ENCODE data around the gene SORCS2. TPM values are rescaled to one million over a fixed set of nuclear protein-coding genes. Genes with fewer than 3 reads are reported as not detected.

The SORCS2 gene
- total and polyA plus RNA-seq, 2 of the 8 experiments (the other 6 are each of a cell fraction or from before 2014, with no cell fraction given) = 0.36 to 1.8 TPM

GRCh38 chr4:7217039-7217438 lies 24.7 kb downstream of the SORCS2 start:
- H2BK15ac ChIP-seq (ENCODE audit: low read length) = no peak overlapping the region
- H2AFZ ChIP-seq (ENCODE audit: low read length) = no peak overlapping the region
- H3K18ac ChIP-seq (ENCODE audit: extremely low read depth, low read length) = no peak overlapping the region
- no peaks in the 10 kb centered on the region for H3K36me3 ChIP-seq (ENCODE audit: control insufficient read depth in 2 of 4, insufficient read depth in 4 of 4, low read length in 3 of 4)
- DNase-seq (ENCODE audit: low read depth in 1 of 2, low spot score in 2 of 2) (no peak), FAIRE-seq (no peak)
- H4K8ac ChIP-seq (ENCODE audit: extremely low read depth, insufficient read depth, low read length) = no peak overlapping the region
- H3K56ac ChIP-seq (replicated peaks; ENCODE audit: insufficient read length, low read depth, low read length) = no peak overlapping the region
- no peak overlapping the region for H2BK5ac ChIP-seq (ENCODE audit: low read depth, low read length)
- ChIA-PET POLR2A (ENCODE audit: partially characterized antibody) (no interaction called here), CTCF (ENCODE audit: partially characterized antibody) (no interaction called here)
- no peak overlapping the region for H2BK12ac ChIP-seq (ENCODE audit: low read depth, low read length)
- H2AK5ac ChIP-seq (ENCODE audit: low read depth, low read length) = no peak overlapping the region
- no peak overlapping the region for H3K4me2 ChIP-seq (ENCODE audit: insufficient read depth in 1 of 2, low read depth in 2 of 2, low read length in 2 of 2)
- H3K4me3 ChIP-seq (ENCODE audit: extremely low read depth in 1 of 4, insufficient read depth in 2 of 4, low read depth in 3 of 4, low read length in 4 of 4) = no peak overlapping the region
- H3K79me1 ChIP-seq (ENCODE audit: low read depth, low read length) = no peaks in the 10 kb centered on the region
- no peak overlapping the region for H3K9ac ChIP-seq (replicated peaks in 1 of 4; ENCODE audit: extremely low read depth in 1 of 4, low read depth in 3 of 4, low read length in 3 of 4)
- no peaks in the 10 kb centered on the region for H3K79me2 ChIP-seq (ENCODE audit: control insufficient read depth in 1 of 2, insufficient read depth in 2 of 2, low read length in 2 of 2)
- H3K23me2 ChIP-seq (ENCODE audit: low read depth, low read length) = no peaks in the 10 kb centered on the region
- H3K23ac ChIP-seq (ENCODE audit: insufficient read length) = no peak overlapping the region
- peaks cover 0 to 3% of the 10 kb centered on the region in 2 experiments for H4K20me1 ChIP-seq (replicated peaks in 1 of 2; ENCODE audit: control insufficient read depth in 1 of 2, insufficient read depth in 2 of 2, low read length in 2 of 2)
- peaks cover 0 to 3% of the 10 kb centered on the region in 2 experiments; a peak in 1 of 4 replicates for H3K9me3 ChIP-seq (ENCODE audit: insufficient read depth in 2 of 2, low read depth in 1 of 2, low read length in 1 of 2)
- H4K91ac ChIP-seq (replicated peaks; ENCODE audit: insufficient read length, low read length) = no peak overlapping the region
- WGBS, 2 experiments (ENCODE audit: extremely low coverage in 1 of 2, insufficient coverage in 1 of 2, insufficient read length in 1 of 2, insufficient replicate concordance in 2 of 2, low coverage in 1 of 2, low lambda C conversion rate in 2 of 2, missing lambda C conversion rate in 1 of 2) = 90% methylated on average over 9 of the region's 9 CpGs; no CpG with 5 or more reads in 1 of the 2 experiments
- H4K5ac ChIP-seq (ENCODE audit: insufficient read length, low read depth, low read length) = no peak overlapping the region
- H3K14ac ChIP-seq (ENCODE audit: insufficient read length) = no peak overlapping the region
- H3K4me1 ChIP-seq (replicated peaks in 1 of 4; ENCODE audit: control insufficient read depth in 3 of 4, insufficient read depth in 4 of 4, low read length in 3 of 4) = no peaks in the 10 kb centered on the region
- H2BK120ac ChIP-seq (replicated peaks; ENCODE audit: low read depth, low read length) = no peak overlapping the region
- H3K27me3 ChIP-seq (replicated peaks in 1 of 4; ENCODE audit: control insufficient read depth in 3 of 4, extremely low read depth in 1 of 4, insufficient read depth in 3 of 4, low read length in 3 of 4) = no peaks in the 10 kb centered on the region
- H2BK20ac ChIP-seq (ENCODE audit: low read length) = no peak overlapping the region
- H3K27ac ChIP-seq (ENCODE audit: low read depth, low read length) = no peak overlapping the region
- H3K4ac ChIP-seq (replicated peaks; ENCODE audit: insufficient read length, low read depth, low read length) = no peak overlapping the region
- no peak for TF ChIP-seq TCF12 (IDR thresholded peaks at IDR 0.05; ENCODE audit: low read depth, low read length)
- no peak for TF ChIP-seq CTBP2 (IDR thresholded peaks at IDR 0.05; ENCODE audit: borderline replicate concordance, insufficient read depth, insufficient read length, low read length)
- TF ChIP-seq TBP (IDR thresholded peaks at IDR 0.05; ENCODE audit: low read depth, low read length) = no peak
